Endodermal cell (in vitro differentiated cells): ENCODE results near the gene WNT8B. TPM values are rescaled to one million over a fixed set of nuclear protein-coding genes. Genes with fewer than 3 reads are reported as not detected.

Experiments used
- DNase-seq: peaks from one replicate; pipeline ENCODE4 v3.0.0-alpha.2; 2017
- H3K27ac ChIP-seq: 2 replicates; pipeline ENCODE4 v1.5.1; 2013; ENCODE audit warnings: mild to moderate bottlenecking, low read depth, low read length, moderate library complexity
- H3K27me3 ChIP-seq: 2 replicates; pipeline ENCODE4 v1.6.1; 2013; ENCODE audit warnings: mild to moderate bottlenecking, low read length, moderate library complexity; ENCODE audit not compliant: insufficient read depth, control insufficient read depth, poor library complexity, severe bottlenecking
- H3K36me3 ChIP-seq: 2 replicates; pipeline ENCODE4 v1.7.0; 2013; ENCODE audit warnings: mild to moderate bottlenecking, low read length, moderate library complexity; ENCODE audit not compliant: control insufficient read depth, insufficient read depth
- H3K4me1 ChIP-seq: one replicate; pipeline ENCODE4 v1.7.0; 2013; ENCODE audit warnings: low read length; ENCODE audit not compliant: control insufficient read depth, insufficient read depth
- H3K4me3 ChIP-seq: 2 replicates; pipeline ENCODE4 v1.5.1; 2013; ENCODE audit warnings: mild to moderate bottlenecking, low read length, moderate library complexity
- H3K9ac ChIP-seq: 2 replicates; pipeline ENCODE4 v1.6.1; 2013; ENCODE audit warnings: mild to moderate bottlenecking, low read length, moderate library complexity; ENCODE audit not compliant: poor library complexity, severe bottlenecking; ENCODE audit errors: extremely low read depth
- H3K9me3 ChIP-seq: 2 replicates; pipeline ENCODE4 v1.6.1; 2013; ENCODE audit warnings: mild to moderate bottlenecking, low read length, moderate library complexity; ENCODE audit not compliant: control insufficient read depth
- H3K27ac Mint-ChIP-seq: 2 replicates; pipeline ENCODE4 v1.8.0; 2020; ENCODE audit warnings: mixed read lengths
- H3K27me3 Mint-ChIP-seq: 2 replicates; pipeline ENCODE4 v1.8.0; 2021; ENCODE audit warnings: mild to moderate bottlenecking, mixed read lengths; ENCODE audit not compliant: insufficient read depth
- H3K36me3 Mint-ChIP-seq: 2 replicates; pipeline ENCODE4 v1.8.0; 2020; ENCODE audit warnings: low read depth, mixed read lengths
- H3K4me1 Mint-ChIP-seq: 2 replicates; pipeline ENCODE4 v1.8.0; 2020; ENCODE audit warnings: mixed read lengths
- H3K4me3 Mint-ChIP-seq: 2 replicates; pipeline ENCODE4 v1.8.0; 2020; ENCODE audit warnings: mild to moderate bottlenecking, moderate library complexity, mixed read lengths
- H3K9me3 Mint-ChIP-seq: 2 replicates; pipeline ENCODE4 v1.8.0; 2020; ENCODE audit warnings: mild to moderate bottlenecking, mixed read lengths
- WGBS, 2 experiments: methylation state at CpG; one replicate each; pipeline versions ENCODE4 v1.1.5 to v1.1.7; 2013; ENCODE audit warnings: missing lambda C conversion rate in 2 of 2, mixed read lengths in 1 of 2; ENCODE audit not compliant: insufficient coverage in 1 of 2, insufficient read length in 1 of 2; 5-methylcytosine and 5-hydroxymethylcytosine counted together
- total RNA-seq, 2 donors: library from RNA; stranded (reverse); fragmentation: NEBNext Ultra II Directional in 1 of 2; extraction: Animal tissue kit (Norgen Biotek cat#: 25700) in 1 of 2; gene quantifications; 2 replicates in 1 of 2; 3 replicates in 1 of 2; pipeline ENCODE4 v1.2.1, GENCODE V29; 2021
- TF ChIP-seq, protein P1 (sequence below): fragments of 200-600 bp; sonication (generic); conservative IDR thresholded peaks from 2 replicates; pipeline ENCODE4 v1.5.0; 2021; ENCODE audit warnings: antibody characterized with exemption, mild to moderate bottlenecking

The WNT8B gene
- total RNA-seq, 2 donors from 2014 or later: 0.13 TPM; not detected in 1

DNA sequence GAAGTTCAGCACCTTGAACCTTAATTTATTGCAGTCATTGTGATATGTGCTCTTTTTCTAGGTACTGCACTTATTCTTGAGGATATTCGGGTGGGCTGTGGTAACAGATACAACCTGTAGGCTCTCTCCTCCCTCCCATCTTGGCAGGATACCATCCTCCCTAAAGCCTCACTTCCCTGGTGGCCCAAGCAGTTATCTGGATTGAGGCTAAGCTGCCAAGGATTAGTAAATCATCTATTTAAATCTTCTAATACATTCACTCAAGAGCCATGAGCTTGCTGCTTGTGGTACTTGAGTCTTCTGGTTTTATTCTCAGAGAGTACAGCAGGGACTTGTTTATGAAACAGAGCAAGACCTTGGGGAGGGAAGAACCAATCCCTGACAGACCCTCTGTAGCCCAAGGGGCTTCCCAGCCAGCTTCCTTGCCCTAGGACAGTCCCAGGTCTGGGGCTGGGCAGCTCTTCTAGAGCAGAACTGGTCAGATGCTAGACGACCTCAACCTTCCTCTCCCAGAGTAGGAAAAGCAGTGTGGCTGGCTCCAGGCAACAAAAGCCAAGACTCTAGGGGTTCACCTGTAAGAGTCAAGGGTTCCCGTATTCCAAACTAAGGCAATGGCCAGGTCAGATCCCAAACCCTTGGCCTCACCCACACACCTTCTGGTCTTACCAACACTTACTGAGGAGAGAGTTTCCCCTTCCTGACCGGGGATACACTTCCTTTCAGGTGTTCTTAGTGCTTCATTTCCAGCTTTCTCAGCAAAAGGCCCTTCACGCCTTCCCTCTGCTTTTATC, 21.3 kb downstream of the WNT8B start:
- peaks cover 6% of the 10 kb centered on the region for H3K36me3 Mint-ChIP-seq
- H3K4me3 Mint-ChIP-seq: no peak overlapping the region
- no peaks in the 10 kb centered on the region for H3K9me3 Mint-ChIP-seq
- no peak overlapping the region for H3K27ac ChIP-seq
- H3K4me1 Mint-ChIP-seq: peaks cover 40% of the 10 kb centered on the region
- H3K9me3 ChIP-seq: no peaks in the 10 kb centered on the region
- H3K36me3 ChIP-seq: no peaks in the 10 kb centered on the region
- H3K9ac ChIP-seq: no peak overlapping the region
- 72 to 81% methylated on average over 5 of the region's 5 CpGs for WGBS, 2 experiments
- TF ChIP-seq, protein P1, sequence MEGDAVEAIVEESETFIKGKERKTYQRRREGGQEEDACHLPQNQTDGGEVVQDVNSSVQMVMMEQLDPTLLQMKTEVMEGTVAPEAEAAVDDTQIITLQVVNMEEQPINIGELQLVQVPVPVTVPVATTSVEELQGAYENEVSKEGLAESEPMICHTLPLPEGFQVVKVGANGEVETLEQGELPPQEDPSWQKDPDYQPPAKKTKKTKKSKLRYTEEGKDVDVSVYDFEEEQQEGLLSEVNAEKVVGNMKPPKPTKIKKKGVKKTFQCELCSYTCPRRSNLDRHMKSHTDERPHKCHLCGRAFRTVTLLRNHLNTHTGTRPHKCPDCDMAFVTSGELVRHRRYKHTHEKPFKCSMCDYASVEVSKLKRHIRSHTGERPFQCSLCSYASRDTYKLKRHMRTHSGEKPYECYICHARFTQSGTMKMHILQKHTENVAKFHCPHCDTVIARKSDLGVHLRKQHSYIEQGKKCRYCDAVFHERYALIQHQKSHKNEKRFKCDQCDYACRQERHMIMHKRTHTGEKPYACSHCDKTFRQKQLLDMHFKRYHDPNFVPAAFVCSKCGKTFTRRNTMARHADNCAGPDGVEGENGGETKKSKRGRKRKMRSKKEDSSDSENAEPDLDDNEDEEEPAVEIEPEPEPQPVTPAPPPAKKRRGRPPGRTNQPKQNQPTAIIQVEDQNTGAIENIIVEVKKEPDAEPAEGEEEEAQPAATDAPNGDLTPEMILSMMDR: no peak
- peaks cover 97% of the 10 kb centered on the region for H3K27me3 ChIP-seq
- H3K27me3 Mint-ChIP-seq: peaks cover 100% of the 10 kb centered on the region
- no peak for DNase-seq
- peaks cover 28% of the 10 kb centered on the region for H3K4me1 ChIP-seq
- no peak overlapping the region for H3K4me3 ChIP-seq
- H3K27ac Mint-ChIP-seq: no peak overlapping the region

DNA sequence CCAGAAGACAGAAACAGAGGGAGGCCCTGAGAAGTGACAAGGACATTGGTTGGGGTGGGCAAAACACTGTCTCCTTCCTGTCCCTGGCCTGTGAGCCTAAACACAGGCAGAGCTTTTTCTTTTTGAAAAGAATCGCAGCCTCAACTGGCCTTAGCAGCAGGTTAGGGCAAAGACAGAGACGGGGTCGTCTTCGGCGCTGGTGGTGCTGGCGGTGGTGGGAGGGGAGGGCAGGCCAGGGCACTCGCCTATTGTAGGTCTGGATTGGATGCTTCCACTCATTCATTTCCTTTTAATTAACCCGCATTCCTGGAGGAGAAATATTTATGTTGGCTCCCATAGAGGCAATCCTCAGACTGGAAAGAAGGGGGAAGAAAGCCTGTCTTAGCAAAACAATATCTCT, 22.6 kb downstream of the WNT8B start:
- Histone ChIP-seq H3K9me3 (no peaks in the 10 kb centered on the region), H3K4me3 (no peak overlapping the region), H3K27me3 (peaks cover 97% of the 10 kb centered on the region), H3K36me3 (no peaks in the 10 kb centered on the region), H3K27ac (peak overlapping the region; percentile 62), H3K4me1 (peaks cover 28% of the 10 kb centered on the region), H3K9ac (no peak overlapping the region)
- TF ChIP-seq, protein P1: no peak
- H3K9me3 Mint-ChIP-seq: no peaks in the 10 kb centered on the region
- H3K4me3 Mint-ChIP-seq: peak overlapping the region; percentile 16
- WGBS, 2 experiments: 2% methylated on average over 5 of the region's 8 CpGs; no CpG with 5 or more reads in 1 of the 2 experiments
- H3K27ac Mint-ChIP-seq: no peak overlapping the region
- peak; percentile 75 for DNase-seq
- H3K27me3 Mint-ChIP-seq: peaks cover 99% of the 10 kb centered on the region
- peaks cover 17% of the 10 kb centered on the region for H3K36me3 Mint-ChIP-seq
- H3K4me1 Mint-ChIP-seq: peaks cover 40% of the 10 kb centered on the region

DNA sequence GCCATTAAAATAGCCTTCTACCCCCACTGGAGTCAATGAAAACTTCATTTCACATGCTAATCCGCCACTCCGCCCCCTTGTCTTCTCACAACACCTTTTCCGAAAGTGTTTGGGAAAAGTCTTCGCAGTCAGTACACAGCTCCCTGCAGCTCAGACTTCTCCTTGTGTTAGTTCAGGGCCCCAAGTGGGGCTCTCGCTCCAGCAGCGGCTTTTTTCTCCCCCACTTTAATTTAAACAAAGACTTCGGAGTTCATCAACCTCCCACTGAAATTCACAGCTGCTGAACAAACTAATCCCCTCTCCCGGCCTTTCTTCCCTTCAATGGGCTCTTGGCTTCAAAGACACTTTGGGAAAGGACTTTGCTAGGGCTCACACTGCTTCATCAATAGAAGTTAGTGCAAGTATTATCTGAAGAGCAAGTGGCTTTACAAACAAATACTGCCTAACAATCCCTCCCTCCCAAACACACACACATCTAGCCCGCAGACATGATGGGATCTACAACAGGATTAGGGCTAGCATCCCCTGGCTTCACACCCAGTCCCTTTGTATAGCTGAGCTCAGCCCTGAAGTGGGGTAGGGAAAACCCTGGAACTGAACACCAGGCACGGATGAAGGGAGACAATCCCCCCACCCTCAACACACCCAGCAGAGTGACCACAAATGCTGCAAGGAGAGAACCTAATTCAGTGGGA, 23.1 kb downstream of the WNT8B start:
- peak overlapping the region; percentile 16 for H3K4me3 Mint-ChIP-seq
- DNase-seq: peak; percentile 90
- H3K27me3 Mint-ChIP-seq: peaks cover 99% of the 10 kb centered on the region
- no peaks in the 10 kb centered on the region for H3K9me3 Mint-ChIP-seq
- H3K27ac ChIP-seq: peak overlapping the region; percentile 62
- H3K27me3 ChIP-seq: peaks cover 97% of the 10 kb centered on the region
- H3K9me3 ChIP-seq: no peaks in the 10 kb centered on the region
- peak overlapping the region; percentile 58 for H3K27ac Mint-ChIP-seq
- peaks cover 17% of the 10 kb centered on the region for H3K36me3 Mint-ChIP-seq
- H3K36me3 ChIP-seq: no peaks in the 10 kb centered on the region
- WGBS, 2 experiments: 1 to 3% methylated on average over 6 to 10 of the region's 10 CpGs
- H3K4me1 ChIP-seq: peaks cover 28% of the 10 kb centered on the region
- TF ChIP-seq, protein P1: no peak
- no peak overlapping the region for H3K4me3 ChIP-seq
- no peak overlapping the region for H3K9ac ChIP-seq
- H3K4me1 Mint-ChIP-seq: peaks cover 40% of the 10 kb centered on the region
